Measurements from ENCODE around the gene KLHL17. TPM values are rescaled to one million over a fixed set of nuclear protein-coding genes. Genes with fewer than 3 reads are reported as not detected.

Gene KLHL17
- total and polyA plus RNA-seq, 5 donors from 2014 or later, result 1.5 to 28.4 (median 1.6) TPM

- Histone ChIP-seq H3K36me3 (ENCODE audit: control insufficient read depth, insufficient read depth, low read length) (no peaks in the 10 kb centered on the region), H3K27me3 (ENCODE audit: control insufficient read depth, insufficient read depth, low read length) (no peaks in the 10 kb centered on the region), H3K4me1 (ENCODE audit: control insufficient read depth, insufficient read depth, low read length, poor library complexity, severe bottlenecking) (peaks cover 26% of the 10 kb centered on the region), H3K27ac (ENCODE audit: insufficient read depth, low read length, poor library complexity, severe bottlenecking) (peak within 1 kb of the TSS; percentile 68), H3K9me3 (ENCODE audit: control insufficient read depth in 2 of 2, low read length in 2 of 2) (no peaks in the 10 kb centered on the region), H3K4me3 (ENCODE audit: low read depth, low read length) (no peak within 1 kb of the TSS)
- H3K27me3 Mint-ChIP-seq, result no peaks in the 10 kb centered on the region
- H3K4me1 Mint-ChIP-seq, result peaks cover 0 to 19% (median 0%) of the 10 kb centered on the region in 4 donors
- H3K9me3 Mint-ChIP-seq, result no peaks in the 10 kb centered on the region
- DNase-seq (peak in 1 of 3 donors; percentile 52), ATAC-seq (ENCODE audit: low read depth in 2 of 2) (peak; percentile 16 to 36)
- H3K27ac Mint-ChIP-seq, result peak within 1 kb of the TSS in 2 of 3 donors; percentile 7 to 60
- H3K4me3 Mint-ChIP-seq, result peak within 1 kb of the TSS; percentile 64 to 89 (median 79)
- no peaks in the 10 kb centered on the region for H3K36me3 Mint-ChIP-seq
Measured at GRCh38 chr1:966135-966703, 5.8 kb downstream of the KLHL17 start, which contains the start of gene PLEKHN1. Gene PLEKHN1, plus strand, starts transcription at chr1:966482. Its CDS starts 50 bp downstream, at chr1:966532.

GRCh38 chr1:966704-967300, 6.4 kb downstream of the KLHL17 start:
- Histone ChIP-seq H3K9me3 (ENCODE audit: control insufficient read depth in 2 of 2, low read length in 2 of 2) (no peaks in the 10 kb centered on the region), H3K27ac (ENCODE audit: insufficient read depth, low read length, poor library complexity, severe bottlenecking) (peak overlapping the region; percentile 68), H3K27me3 (ENCODE audit: control insufficient read depth, insufficient read depth, low read length) (no peaks in the 10 kb centered on the region), H3K4me1 (ENCODE audit: control insufficient read depth, insufficient read depth, low read length, poor library complexity, severe bottlenecking) (peaks cover 21% of the 10 kb centered on the region), H3K36me3 (ENCODE audit: control insufficient read depth, insufficient read depth, low read length) (no peaks in the 10 kb centered on the region), H3K4me3 (ENCODE audit: low read depth, low read length) (no peak overlapping the region)
- Mint-ChIP-seq H3K27me3 (no peaks in the 10 kb centered on the region), H3K4me1 (peaks cover 0 to 14% (median 0%) of the 10 kb centered on the region in 4 donors), H3K36me3 (no peaks in the 10 kb centered on the region), H3K27ac (no peak overlapping the region), H3K9me3 (no peaks in the 10 kb centered on the region), H3K4me3 (peak overlapping the region; percentile 54 to 89 (median 79))
- ATAC-seq (ENCODE audit: low read depth in 2 of 2) (peak; percentile 91 to 92), DNase-seq (peak; percentile 52 to 87 (median 65))

- no peak for DNase-seq
- H3K27me3 ChIP-seq (ENCODE audit: control insufficient read depth, insufficient read depth, low read length), result no peaks in the 10 kb centered on the region
- ATAC-seq (ENCODE audit: low read depth in 2 of 2), result no peak
- no peaks in the 10 kb centered on the region for H3K27me3 Mint-ChIP-seq
- peaks cover 21% of the 10 kb centered on the region for H3K4me1 ChIP-seq (ENCODE audit: control insufficient read depth, insufficient read depth, low read length, poor library complexity, severe bottlenecking)
- H3K36me3 ChIP-seq (ENCODE audit: control insufficient read depth, insufficient read depth, low read length), result no peaks in the 10 kb centered on the region
- no peaks in the 10 kb centered on the region for H3K36me3 Mint-ChIP-seq
- peak overlapping the region in 3 of 4 donors; percentile 31 to 89 (median 54) for H3K4me3 Mint-ChIP-seq
- no peaks in the 10 kb centered on the region for H3K9me3 Mint-ChIP-seq
- no peak overlapping the region for H3K27ac Mint-ChIP-seq
- H3K27ac ChIP-seq (ENCODE audit: insufficient read depth, low read length, poor library complexity, severe bottlenecking), result no peak overlapping the region
- no peaks in the 10 kb centered on the region for H3K9me3 ChIP-seq (ENCODE audit: control insufficient read depth in 2 of 2, low read length in 2 of 2)
- no peak overlapping the region for H3K4me3 ChIP-seq (ENCODE audit: low read depth, low read length)
- peaks cover 0 to 10% (median 0%) of the 10 kb centered on the region in 4 donors for H3K4me1 Mint-ChIP-seq
Measured at GRCh38 chr1:967466-968343, 7.3 kb downstream of the KLHL17 start.

- Mint-ChIP-seq H3K9me3 (no peaks in the 10 kb centered on the region), H3K27me3 (no peaks in the 10 kb centered on the region), H3K4me3 (peak overlapping the region in 1 of 4 donors; percentile 84), H3K36me3 (no peaks in the 10 kb centered on the region), H3K27ac (no peak overlapping the region), H3K4me1 (peaks cover 0 to 10% (median 0%) of the 10 kb centered on the region in 4 donors)
- Histone ChIP-seq H3K9me3 (ENCODE audit: control insufficient read depth in 2 of 2, low read length in 2 of 2) (no peaks in the 10 kb centered on the region), H3K36me3 (ENCODE audit: control insufficient read depth, insufficient read depth, low read length) (no peaks in the 10 kb centered on the region), H3K4me1 (ENCODE audit: control insufficient read depth, insufficient read depth, low read length, poor library complexity, severe bottlenecking) (peaks cover 21% of the 10 kb centered on the region), H3K27ac (ENCODE audit: insufficient read depth, low read length, poor library complexity, severe bottlenecking) (no peak overlapping the region), H3K4me3 (ENCODE audit: low read depth, low read length) (no peak overlapping the region), H3K27me3 (ENCODE audit: control insufficient read depth, insufficient read depth, low read length) (no peaks in the 10 kb centered on the region)
- DNase-seq (no peak), ATAC-seq (ENCODE audit: low read depth in 2 of 2) (no peak)
Measured at GRCh38 chr1:969260-969855, 9.0 kb downstream of the KLHL17 start.

GRCh38 chr1:970242-970972, 10.0 kb downstream of the KLHL17 start:
- peaks cover 21% of the 10 kb centered on the region for H3K4me1 ChIP-seq (ENCODE audit: control insufficient read depth, insufficient read depth, low read length, poor library complexity, severe bottlenecking)
- ATAC-seq (ENCODE audit: low read depth in 2 of 2) (no peak), DNase-seq (no peak)
- no peak overlapping the region for H3K27ac ChIP-seq (ENCODE audit: insufficient read depth, low read length, poor library complexity, severe bottlenecking)
- no peaks in the 10 kb centered on the region for H3K36me3 ChIP-seq (ENCODE audit: control insufficient read depth, insufficient read depth, low read length)
- no peaks in the 10 kb centered on the region for H3K9me3 ChIP-seq (ENCODE audit: control insufficient read depth in 2 of 2, low read length in 2 of 2)
- no peaks in the 10 kb centered on the region for H3K36me3 Mint-ChIP-seq
- no peak overlapping the region for H3K27ac Mint-ChIP-seq
- no peaks in the 10 kb centered on the region for H3K9me3 Mint-ChIP-seq
- H3K4me1 Mint-ChIP-seq, result peaks cover 0 to 8% (median 0%) of the 10 kb centered on the region in 4 donors
- H3K4me3 Mint-ChIP-seq, result no peak overlapping the region
- H3K4me3 ChIP-seq (ENCODE audit: low read depth, low read length), result no peak overlapping the region
- H3K27me3 Mint-ChIP-seq, result peaks cover under 1% of the 10 kb centered on the region
- H3K27me3 ChIP-seq (ENCODE audit: control insufficient read depth, insufficient read depth, low read length), result no peaks in the 10 kb centered on the region

GRCh38 chr1:970973-971730, 10.8 kb downstream of the KLHL17 start:
- Mint-ChIP-seq H3K4me1 (peaks cover 0 to 8% (median 0%) of the 10 kb centered on the region in 4 donors), H3K27me3 (peaks cover 7% of the 10 kb centered on the region), H3K27ac (no peak overlapping the region), H3K36me3 (no peaks in the 10 kb centered on the region), H3K4me3 (no peak overlapping the region), H3K9me3 (no peaks in the 10 kb centered on the region)
- Histone ChIP-seq H3K4me3 (ENCODE audit: low read depth, low read length) (no peak overlapping the region), H3K27ac (ENCODE audit: insufficient read depth, low read length, poor library complexity, severe bottlenecking) (no peak overlapping the region), H3K27me3 (ENCODE audit: control insufficient read depth, insufficient read depth, low read length) (no peaks in the 10 kb centered on the region), H3K4me1 (ENCODE audit: control insufficient read depth, insufficient read depth, low read length, poor library complexity, severe bottlenecking) (peaks cover 19% of the 10 kb centered on the region), H3K9me3 (ENCODE audit: control insufficient read depth in 2 of 2, low read length in 2 of 2) (no peaks in the 10 kb centered on the region), H3K36me3 (ENCODE audit: control insufficient read depth, insufficient read depth, low read length) (no peaks in the 10 kb centered on the region)
- ATAC-seq (ENCODE audit: low read depth in 2 of 2), result no peak
- no peak for DNase-seq

All from CD4-positive, CD25-positive, alpha-beta regulatory T cell (primary cell).